LNCaP clone FGC (cell line): ENCODE data around the gene DUS3L.

ENCODE experiments used
- DNase-seq: peaks from one replicate; pipeline ENCODE4 v3.0.0-alpha.2; 2011; ENCODE audit warnings: low read depth
- H3K4me3 ChIP-seq: 2 replicates; pipeline ENCODE4 v1.5.1; 2011; ENCODE audit warnings: mild to moderate bottlenecking, low read depth, low read length, control low read depth
- TF ChIP-seq, protein P1 (sequence below): IDR thresholded peaks from 2 replicates; pipeline ENCODE4 v1.5.1; 2012; ENCODE audit warnings: mild to moderate bottlenecking; ENCODE audit not compliant: control insufficient read depth, insufficient read depth; ENCODE audit errors: extremely low read depth

Gene DUS3L

GRCh38 chr19:5820785-5821184 is 29.8 kb upstream of the DUS3L start:
- TF ChIP-seq, protein P1, sequence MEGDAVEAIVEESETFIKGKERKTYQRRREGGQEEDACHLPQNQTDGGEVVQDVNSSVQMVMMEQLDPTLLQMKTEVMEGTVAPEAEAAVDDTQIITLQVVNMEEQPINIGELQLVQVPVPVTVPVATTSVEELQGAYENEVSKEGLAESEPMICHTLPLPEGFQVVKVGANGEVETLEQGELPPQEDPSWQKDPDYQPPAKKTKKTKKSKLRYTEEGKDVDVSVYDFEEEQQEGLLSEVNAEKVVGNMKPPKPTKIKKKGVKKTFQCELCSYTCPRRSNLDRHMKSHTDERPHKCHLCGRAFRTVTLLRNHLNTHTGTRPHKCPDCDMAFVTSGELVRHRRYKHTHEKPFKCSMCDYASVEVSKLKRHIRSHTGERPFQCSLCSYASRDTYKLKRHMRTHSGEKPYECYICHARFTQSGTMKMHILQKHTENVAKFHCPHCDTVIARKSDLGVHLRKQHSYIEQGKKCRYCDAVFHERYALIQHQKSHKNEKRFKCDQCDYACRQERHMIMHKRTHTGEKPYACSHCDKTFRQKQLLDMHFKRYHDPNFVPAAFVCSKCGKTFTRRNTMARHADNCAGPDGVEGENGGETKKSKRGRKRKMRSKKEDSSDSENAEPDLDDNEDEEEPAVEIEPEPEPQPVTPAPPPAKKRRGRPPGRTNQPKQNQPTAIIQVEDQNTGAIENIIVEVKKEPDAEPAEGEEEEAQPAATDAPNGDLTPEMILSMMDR, result no peak
- H3K4me3 ChIP-seq, result no peak overlapping the region
- no peak for DNase-seq

DNA sequence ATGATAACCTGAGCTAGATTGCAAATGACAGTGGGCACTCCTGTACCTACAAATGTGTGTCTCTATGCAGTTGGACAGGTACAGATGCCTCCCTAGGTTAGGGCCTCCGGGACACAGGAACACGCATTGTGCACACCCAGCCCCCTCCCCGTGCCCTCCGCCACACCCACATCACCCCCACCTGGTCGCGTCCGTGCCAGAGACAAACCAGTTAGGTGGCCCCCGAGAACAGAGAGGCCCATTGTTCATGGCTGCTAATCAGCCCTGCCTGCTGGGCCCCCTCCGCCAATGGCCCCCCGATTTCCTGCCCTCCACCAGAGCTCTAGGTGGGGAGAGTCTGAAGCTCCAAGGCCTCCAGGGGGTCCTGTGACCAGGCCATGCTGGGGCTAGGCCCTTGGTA is 27.6 kb upstream of the DUS3L start:
- DNase-seq, result no peak
- H3K4me3 ChIP-seq, result no peak overlapping the region
- TF ChIP-seq, protein P1, result no peak

DNA sequence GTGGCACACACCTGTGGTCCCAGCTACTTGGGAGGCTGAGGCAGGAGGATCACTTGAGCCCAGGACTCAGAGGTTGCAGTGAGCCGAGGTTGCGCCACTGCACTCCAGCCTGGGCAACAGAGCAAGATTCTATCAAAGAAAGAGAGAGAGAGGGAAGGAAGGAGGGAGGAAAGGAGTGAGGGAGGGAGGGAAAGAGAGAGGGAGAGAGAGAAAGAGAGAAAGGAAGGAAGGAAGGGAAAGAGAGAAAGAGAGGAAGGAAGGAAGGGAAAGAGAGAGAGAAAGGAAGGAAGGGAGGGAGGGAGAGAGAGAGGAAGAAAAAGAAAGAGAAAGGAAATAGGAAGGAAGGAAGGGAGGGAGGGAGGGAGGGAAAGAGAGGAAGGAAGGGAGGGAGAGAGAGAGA is 26.3 kb upstream of the DUS3L start:
- DNase-seq, result no peak
- TF ChIP-seq, protein P1, result no peak
- H3K4me3 ChIP-seq, result no peak overlapping the region

GRCh38 chr19:5814852-5815246 is 23.9 kb upstream of the DUS3L start:
- H3K4me3 ChIP-seq, result no peak overlapping the region
- TF ChIP-seq, protein P1, result no peak
- no peak for DNase-seq

DNA sequence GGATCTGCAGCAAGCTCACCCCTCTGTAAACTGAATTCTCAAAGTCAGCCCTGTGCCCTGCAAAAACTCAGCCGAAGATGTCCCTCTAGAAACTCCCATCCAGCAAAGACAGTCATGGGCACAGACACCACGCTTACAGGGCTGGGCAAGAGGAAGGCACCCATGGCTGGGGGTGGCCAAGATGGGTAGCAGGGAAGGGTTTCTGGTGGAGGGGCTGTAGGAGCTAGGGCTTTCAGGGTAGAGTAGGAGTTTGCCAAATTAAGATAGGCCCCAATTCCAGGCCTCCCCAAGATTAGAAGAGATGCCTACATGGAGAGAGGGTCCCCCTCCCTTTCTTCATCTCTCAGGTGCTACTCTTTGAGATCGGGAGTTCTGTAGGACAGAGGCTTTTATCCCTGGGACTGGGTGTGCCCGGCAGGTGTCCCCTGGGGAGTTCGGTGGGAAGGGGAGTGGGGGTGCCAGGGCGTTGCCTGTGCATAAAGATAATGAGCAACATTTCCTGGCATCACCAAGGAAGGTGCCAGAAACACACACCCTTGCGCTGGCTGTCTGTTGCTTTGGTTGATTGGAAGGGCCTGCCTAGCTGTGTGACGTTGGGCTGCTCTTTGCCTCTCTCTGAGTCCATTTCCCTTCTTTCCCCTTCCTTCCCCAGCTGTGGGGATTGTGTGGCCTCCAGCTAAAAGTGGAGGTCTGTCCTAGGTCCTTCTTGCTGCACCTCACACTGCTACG is 23.3 kb upstream of the DUS3L start:
- TF ChIP-seq, protein P1, result no peak
- H3K4me3 ChIP-seq, result no peak overlapping the region
- DNase-seq, result no peak

- TF ChIP-seq, protein P1, result no peak
- no peak overlapping the region for H3K4me3 ChIP-seq
- DNase-seq, result no peak
Measured at GRCh38 chr19:5811117-5811516, 20.2 kb upstream of the DUS3L start.

GRCh38 chr19:5809469-5809868 is 18.5 kb upstream of the DUS3L start:
- TF ChIP-seq, protein P1, result no peak
- H3K4me3 ChIP-seq, result no peak overlapping the region
- DNase-seq, result no peak
